HG02943 (cell line): ENCODE measurements around the gene NET1.
"Not testable (repeated sequence)": the region's sequence is repeated elsewhere in the genome, so short reads cannot be mapped to it uniquely, and the experiment has no call there.

Experiments
- ATAC-seq: cut with Tn5 transposase; IDR thresholded peaks from one replicate; pipeline ENCODE4 v1.9.1; 2021; ENCODE audit warnings: mild to moderate bottlenecking, low read depth, moderate library complexity; ENCODE audit not compliant: unreplicated experiment

NET1 gene

GRCh38 chr10:5461914-5462840 lies 49.8 kb downstream of the NET1 start:
- ATAC-seq, result no peak

DNA sequence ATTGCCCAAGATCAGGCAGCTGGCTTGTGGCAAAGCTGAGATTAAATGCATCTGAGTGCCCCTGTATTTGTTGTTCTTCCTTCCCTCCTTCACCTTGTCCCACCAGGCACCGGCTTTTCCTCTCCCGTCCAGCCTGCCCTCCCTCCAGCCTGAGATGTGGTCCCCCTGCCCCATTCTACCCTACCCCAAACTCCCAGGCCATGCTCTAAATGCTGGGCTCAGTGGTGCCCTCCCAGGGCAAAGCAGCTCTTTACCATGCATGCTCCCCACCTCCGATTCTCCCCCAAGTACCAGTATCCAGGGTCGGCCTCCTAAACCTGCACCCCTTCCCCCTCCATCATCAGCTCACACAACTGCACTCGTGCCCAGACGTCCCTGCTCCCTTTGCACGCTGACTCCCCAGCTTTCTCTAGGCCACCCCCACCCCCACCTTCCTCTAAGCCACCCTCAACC lies 50.5 kb downstream of the NET1 start:
- no peak for ATAC-seq

DNA sequence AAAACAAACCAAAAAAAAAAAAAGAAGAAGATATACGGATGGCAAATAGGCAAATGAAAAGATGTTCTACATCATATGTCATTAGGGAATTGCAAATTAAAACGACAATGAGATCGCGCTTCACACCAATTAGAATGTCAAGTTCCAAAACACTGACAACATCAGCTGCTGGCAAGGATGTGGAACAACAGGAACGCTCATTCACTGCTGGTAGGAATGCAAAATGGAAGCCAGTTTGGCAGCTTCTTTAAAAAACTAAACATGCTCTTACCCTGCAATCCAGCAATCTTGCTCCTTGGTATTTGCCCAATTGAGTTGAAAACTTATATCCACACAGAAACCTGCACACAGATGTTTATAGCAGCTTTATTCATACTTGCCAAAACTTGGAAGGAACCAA lies 52.2 kb downstream of the NET1 start:
- no peak for ATAC-seq

DNA sequence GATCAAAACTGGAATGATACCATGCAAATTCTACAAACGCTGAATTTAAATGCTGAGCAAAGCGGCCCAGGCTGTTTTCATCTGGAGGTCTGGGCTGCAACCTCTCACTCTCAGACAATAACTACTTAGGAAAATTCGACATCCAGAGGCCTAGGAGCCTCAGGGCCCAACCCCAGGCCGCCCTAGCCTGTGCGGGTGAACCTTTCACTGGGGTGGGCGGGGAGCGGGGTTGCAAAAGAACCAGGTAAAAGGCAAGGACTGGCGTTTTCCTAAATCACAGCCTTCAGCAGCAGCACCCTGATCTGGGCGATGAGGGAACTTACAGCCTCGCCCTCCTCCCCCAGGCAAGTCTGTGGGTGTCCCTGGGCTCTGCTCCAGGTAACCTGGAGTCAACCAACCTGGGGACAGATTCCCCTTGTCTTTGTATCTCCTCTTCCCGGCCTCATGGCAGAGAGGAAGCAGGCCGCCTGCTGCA lies 53.7 kb downstream of the NET1 start:
- ATAC-seq, result no peak

DNA sequence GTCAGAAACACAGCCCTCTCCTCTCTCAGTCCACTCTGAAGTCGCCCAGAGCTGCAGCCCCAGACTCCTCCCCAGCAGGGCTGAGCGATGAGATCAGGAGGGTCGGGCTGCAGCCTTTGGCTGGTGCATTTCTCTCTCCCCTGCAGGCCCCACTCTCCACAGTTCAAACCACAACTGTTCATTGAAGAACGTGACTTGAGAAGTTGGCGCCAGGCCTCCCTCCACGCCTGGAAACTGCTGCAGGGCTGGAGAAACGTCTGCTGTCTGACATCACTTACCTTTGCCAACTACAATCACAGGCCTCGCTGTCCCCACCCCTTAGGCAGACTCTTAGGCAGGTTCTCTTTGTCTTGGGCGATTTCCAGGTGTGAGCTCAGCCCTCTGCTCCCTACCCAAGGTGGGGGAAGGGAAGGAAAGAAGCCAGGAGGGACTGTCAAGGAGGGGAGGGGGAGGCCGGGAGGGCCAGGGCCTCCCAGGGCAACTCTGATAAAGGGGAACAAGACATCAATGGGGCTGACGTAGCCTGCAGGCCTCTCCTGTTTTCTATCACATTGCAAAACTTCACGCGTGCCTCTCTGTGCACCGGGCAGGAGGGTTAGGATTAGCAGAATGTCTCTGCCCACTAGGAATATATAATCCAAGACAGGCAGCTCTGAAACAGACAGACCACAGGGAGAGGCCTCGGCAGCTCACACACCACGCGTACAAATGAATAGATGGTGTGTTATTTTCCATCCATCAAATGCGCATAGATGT lies 54.3 kb downstream of the NET1 start:
- no peak for ATAC-seq

- no peak for ATAC-seq
Observed at GRCh38 chr10:5467207-5467535, 54.8 kb downstream of the NET1 start.

DNA sequence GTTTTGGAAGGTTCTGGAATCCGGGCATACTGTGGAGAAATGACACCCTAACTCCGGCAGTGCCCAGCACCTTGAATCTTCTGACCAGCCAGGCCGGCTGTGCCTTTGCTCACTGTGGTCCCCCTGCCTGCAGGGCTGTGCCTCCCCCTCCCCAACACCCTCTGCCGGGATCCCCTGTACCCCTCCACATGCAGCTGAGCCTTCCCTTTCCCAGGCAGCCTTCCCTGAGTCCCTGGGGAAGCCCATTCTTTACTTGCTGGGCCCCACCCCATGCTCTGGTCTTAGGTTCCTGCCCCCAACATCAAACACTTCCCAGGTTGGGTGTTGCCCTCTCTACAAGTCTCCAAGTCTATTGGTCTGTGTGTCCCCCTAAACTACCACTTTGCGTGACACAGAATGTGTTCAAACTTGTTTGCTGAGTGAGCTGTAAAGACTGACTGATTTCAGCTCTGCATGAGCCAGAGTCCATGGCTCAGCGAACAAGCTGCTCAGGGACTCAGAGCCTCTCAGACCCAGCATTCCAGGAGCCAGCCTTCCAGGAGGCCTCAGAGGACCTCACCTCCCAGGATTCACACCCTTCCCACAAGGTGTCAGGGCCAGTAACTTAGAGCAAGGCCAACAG lies 55.4 kb downstream of the NET1 start:
- no peak for ATAC-seq

GRCh38 chr10:5468262-5469106 lies 56.1 kb downstream of the NET1 start:
- no peak for ATAC-seq

GRCh38 chr10:5469353-5470061 lies 57.1 kb downstream of the NET1 start:
- no peak for ATAC-seq

GRCh38 chr10:5470062-5470751 lies 57.9 kb downstream of the NET1 start:
- ATAC-seq, result no peak

- not testable (repeated sequence) for ATAC-seq
Observed at GRCh38 chr10:5474642-5475041, 62.3 kb downstream of the NET1 start.

DNA sequence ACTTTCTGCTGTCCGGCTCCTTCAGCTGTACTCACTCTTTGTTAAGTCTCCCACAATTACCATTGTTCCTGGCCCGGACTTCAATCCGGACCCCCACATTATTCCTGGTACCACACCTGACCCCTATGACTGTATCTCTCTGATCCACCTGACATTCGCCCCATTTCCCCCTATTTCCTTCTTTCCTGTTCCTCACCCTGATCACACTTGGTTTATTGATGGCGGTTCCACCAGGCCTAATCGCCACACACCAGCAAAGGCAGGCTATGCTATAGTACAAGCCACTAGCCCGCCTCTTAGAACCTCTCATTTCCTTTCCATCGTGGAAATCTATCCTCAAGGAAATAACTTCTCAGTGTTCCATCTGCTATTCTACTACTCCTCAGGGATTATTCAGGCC lies 62.7 kb downstream of the NET1 start:
- not testable (repeated sequence) for ATAC-seq

DNA sequence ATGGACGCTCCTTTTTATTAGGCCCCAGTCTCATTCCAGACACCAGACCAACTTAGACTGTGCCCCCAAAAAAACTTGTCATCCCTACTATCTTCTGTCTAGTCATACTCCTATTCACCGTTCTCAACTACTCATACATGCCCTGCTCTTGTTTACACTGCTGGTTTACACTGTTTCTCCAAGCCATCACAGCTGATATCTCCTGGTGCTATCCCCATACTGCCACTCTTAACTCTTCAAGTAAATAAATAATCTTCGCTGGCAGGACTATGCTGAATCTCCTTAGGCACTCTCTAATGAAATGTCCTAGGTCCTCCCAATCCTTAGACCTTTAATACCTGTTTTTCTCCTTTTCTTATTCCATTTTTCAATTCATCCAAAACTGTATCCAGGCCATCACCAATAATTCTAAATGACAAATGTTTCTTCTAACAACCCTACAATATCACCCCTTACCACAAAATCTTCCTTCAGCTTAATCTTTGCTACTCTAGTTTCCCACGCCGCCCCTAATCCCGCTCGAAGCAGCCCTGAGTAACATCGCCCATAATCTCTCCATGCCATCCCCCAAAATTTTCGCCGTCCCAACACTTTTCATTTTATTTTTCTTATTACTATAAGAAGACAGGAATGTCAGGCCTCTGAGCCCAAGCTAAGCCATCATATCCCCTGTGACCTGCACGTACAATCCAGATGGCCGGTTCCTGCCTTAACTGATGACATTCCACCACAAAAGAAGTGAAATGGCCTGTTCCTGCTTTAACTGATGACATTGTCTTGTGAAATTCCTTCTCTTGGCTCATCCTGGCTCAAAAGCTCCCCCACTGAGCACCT lies 63.8 kb downstream of the NET1 start:
- not testable (repeated sequence) for ATAC-seq

DNA sequence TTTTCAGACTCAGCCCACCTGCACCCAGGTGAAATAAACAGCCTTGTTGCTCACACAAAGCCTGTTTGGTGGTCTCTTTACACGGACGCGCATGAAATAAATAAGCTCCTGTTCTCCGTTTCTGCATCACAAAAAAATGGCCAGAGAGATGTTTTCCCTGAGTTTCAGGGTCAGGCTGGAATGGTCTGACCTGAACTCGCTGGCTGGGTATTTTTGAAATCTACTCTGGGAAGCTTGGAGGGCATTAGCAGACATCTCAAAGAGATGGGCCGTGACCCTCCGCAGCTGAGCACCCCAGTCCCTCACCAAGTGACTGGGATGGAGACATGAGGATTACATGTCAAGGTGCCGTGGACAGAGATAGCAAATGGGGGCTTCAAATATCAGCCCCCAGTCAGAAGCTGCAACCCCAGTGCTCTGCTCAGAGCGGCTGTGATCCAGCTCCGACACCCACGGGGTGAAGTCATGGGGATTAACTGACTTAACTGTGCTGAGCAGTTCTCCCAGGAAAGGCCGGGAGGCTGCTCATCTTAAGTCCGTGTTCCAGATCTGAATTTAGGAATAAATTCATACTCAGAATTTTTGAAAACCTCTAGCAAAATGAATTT lies 64.7 kb downstream of the NET1 start:
- ATAC-seq, result no peak

- no peak for ATAC-seq
Observed at GRCh38 chr10:5477948-5478693, 65.8 kb downstream of the NET1 start.

GRCh38 chr10:5478694-5479305 lies 66.4 kb downstream of the NET1 start:
- no peak for ATAC-seq
